Trophoblast cell (in vitro differentiated cells and primary cell): ENCODE measurements around the gene AFG3L2.

Source experiments
- DNase-seq, 2 donors: peaks; one replicate each; pipeline ENCODE4 v3.0.0-alpha.2; 2016
- H2AFZ ChIP-seq: 2 replicates; pipeline ENCODE4 v1.6.1; 2013; ENCODE audit warnings: low read length, moderate library complexity, mild to moderate bottlenecking; ENCODE audit not compliant: insufficient read depth, poor library complexity
- H2AK5ac ChIP-seq: 2 replicates; pipeline ENCODE4 v1.6.1; 2013; ENCODE audit warnings: mild to moderate bottlenecking, low read length
- H2BK120ac ChIP-seq: 2 replicates; pipeline ENCODE4 v1.6.1; 2013; ENCODE audit warnings: low read length, mild to moderate bottlenecking, moderate library complexity; ENCODE audit not compliant: insufficient read depth, poor library complexity
- H2BK12ac ChIP-seq: 2 replicates; pipeline ENCODE4 v1.6.1; 2013; ENCODE audit warnings: mild to moderate bottlenecking, low read length, moderate library complexity
- H2BK5ac ChIP-seq: 2 replicates; pipeline ENCODE4 v1.6.1; 2013; ENCODE audit warnings: low read length, low read depth, moderate library complexity, mild to moderate bottlenecking; ENCODE audit not compliant: poor library complexity
- H3K14ac ChIP-seq: 2 replicates; pipeline ENCODE4 v1.6.1; 2013; ENCODE audit warnings: mild to moderate bottlenecking, low read length
- H3K18ac ChIP-seq: 2 replicates; pipeline ENCODE4 v1.6.1; 2013; ENCODE audit warnings: mild to moderate bottlenecking, low read length
- H3K23ac ChIP-seq: 2 replicates; pipeline ENCODE4 v1.6.1; 2013; ENCODE audit warnings: low read length
- H3K27ac ChIP-seq: 2 replicates; pipeline ENCODE4 v1.5.1; 2013; ENCODE audit warnings: low read depth, mild to moderate bottlenecking, inconsistent platforms, low read length, moderate library complexity
- H3K27me3 ChIP-seq: 2 replicates; pipeline ENCODE4 v1.6.1; 2013; ENCODE audit warnings: inconsistent platforms, mild to moderate bottlenecking, low read length, moderate library complexity; ENCODE audit not compliant: insufficient read depth
- H3K36me3 ChIP-seq, 2 experiments: 1 replicate in 1 of 2; 2 replicates in 1 of 2; pipeline ENCODE4 v1.6.1; 2013; ENCODE audit warnings: low read length in 2 of 2, mild to moderate bottlenecking in 2 of 2, moderate library complexity in 1 of 2; ENCODE audit not compliant: insufficient read depth in 2 of 2, control insufficient read depth in 1 of 2
- H3K4ac ChIP-seq: 2 replicates; pipeline ENCODE4 v1.6.1; 2013; ENCODE audit warnings: low read depth, mild to moderate bottlenecking, low read length, moderate library complexity
- H3K4me1 ChIP-seq, 2 experiments: 1 replicate in 1 of 2; 2 replicates in 1 of 2; pipeline ENCODE4 v1.6.1; 2013; ENCODE audit warnings: low read length in 2 of 2, mild to moderate bottlenecking in 2 of 2, moderate library complexity in 1 of 2; ENCODE audit not compliant: insufficient read depth in 2 of 2, control insufficient read depth in 1 of 2
- H3K4me2 ChIP-seq: 2 replicates; pipeline ENCODE4 v1.6.1; 2013; ENCODE audit warnings: inconsistent platforms, mild to moderate bottlenecking, low read length, moderate library complexity
- H3K4me3 ChIP-seq: 2 replicates; pipeline ENCODE4 v1.5.1; 2013; ENCODE audit warnings: mild to moderate bottlenecking, low read depth, low read length, inconsistent platforms
- H3K79me1 ChIP-seq: one replicate; pipeline ENCODE4 v1.6.1; 2013; ENCODE audit warnings: low read length
- H3K79me2 ChIP-seq: 2 replicates; pipeline ENCODE4 v1.6.1; 2013; ENCODE audit warnings: low read length, mild to moderate bottlenecking; ENCODE audit not compliant: control insufficient read depth, insufficient read depth, poor library complexity
- H3K9ac ChIP-seq: 2 replicates; pipeline ENCODE4 v1.6.1; 2013; ENCODE audit warnings: mild to moderate bottlenecking, low read length
- H3K9me3 ChIP-seq: 2 replicates; pipeline ENCODE4 v1.6.1; 2013; ENCODE audit warnings: low read depth, mild to moderate bottlenecking, control low read depth, inconsistent platforms, low read length; ENCODE audit not compliant: insufficient read depth
- H4K12ac ChIP-seq: 2 replicates; pipeline ENCODE4 v1.6.1; 2013; ENCODE audit warnings: low read depth, mild to moderate bottlenecking, low read length, moderate library complexity
- H4K8ac ChIP-seq: 2 replicates; pipeline ENCODE4 v1.6.1; 2013; ENCODE audit warnings: low read depth, mild to moderate bottlenecking, low read length, moderate library complexity
- H4K91ac ChIP-seq: one replicate; pipeline ENCODE4 v1.6.1; 2013; ENCODE audit warnings: low read depth, mild to moderate bottlenecking, low read length, moderate library complexity
- WGBS: extraction: QIAGEN DNeasy Blood & Tissue Kit; methylation state at CpG from one replicate; pipeline ENCODE4 v1.1.7; 2013; ENCODE audit warnings: missing lambda C conversion rate; ENCODE audit not compliant: insufficient read length, insufficient coverage; ENCODE audit errors: extremely low coverage; 5-methylcytosine and 5-hydroxymethylcytosine counted together

AFG3L2 gene

DNA sequence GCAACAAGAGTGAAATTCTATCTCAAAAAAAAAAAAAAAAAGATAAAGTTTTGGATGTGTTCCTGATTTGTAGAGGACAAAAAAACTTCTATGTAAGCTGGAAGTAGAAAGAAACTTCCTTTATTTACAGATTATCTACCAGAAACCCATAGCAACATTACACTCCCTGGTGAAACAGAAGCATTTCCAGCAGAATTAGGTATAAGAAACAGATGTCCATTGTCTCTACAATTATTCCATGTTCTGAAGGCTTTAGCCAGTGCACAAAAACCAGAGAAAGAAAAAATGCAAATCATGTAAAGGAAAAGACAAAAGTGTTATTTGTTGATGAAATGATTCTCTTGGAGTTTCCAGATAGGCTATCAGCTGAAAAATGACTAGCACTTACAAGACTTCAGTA is 64.1 kb downstream of the AFG3L2 start:
- H3K4me2 ChIP-seq: no peak overlapping the region
- no peak overlapping the region for H3K4ac ChIP-seq
- H3K27ac ChIP-seq: no peak overlapping the region
- peaks cover 14% of the 10 kb centered on the region for H3K79me1 ChIP-seq
- H2AK5ac ChIP-seq: no peak overlapping the region
- H3K23ac ChIP-seq: no peak overlapping the region
- peaks cover 13% of the 10 kb centered on the region for H3K79me2 ChIP-seq
- no peak overlapping the region for H3K14ac ChIP-seq
- H2BK5ac ChIP-seq: no peak overlapping the region
- no peak overlapping the region for H2BK12ac ChIP-seq
- DNase-seq: no peak
- no peak overlapping the region for H4K91ac ChIP-seq
- no peak overlapping the region for H3K18ac ChIP-seq
- H3K4me1 ChIP-seq: peaks cover 6 to 12% of the 10 kb centered on the region in 2 experiments
- peaks cover 36 to 42% of the 10 kb centered on the region in 2 experiments for H3K36me3 ChIP-seq
- no peak overlapping the region for H4K12ac ChIP-seq
- no peak overlapping the region for H3K4me3 ChIP-seq
- H3K27me3 ChIP-seq: no peaks in the 10 kb centered on the region
- no peak overlapping the region for H2AFZ ChIP-seq
- no peaks in the 10 kb centered on the region for H3K9me3 ChIP-seq
- H3K9ac ChIP-seq: no peak overlapping the region
- no peak overlapping the region for H4K8ac ChIP-seq
- no peak overlapping the region for H2BK120ac ChIP-seq

DNA sequence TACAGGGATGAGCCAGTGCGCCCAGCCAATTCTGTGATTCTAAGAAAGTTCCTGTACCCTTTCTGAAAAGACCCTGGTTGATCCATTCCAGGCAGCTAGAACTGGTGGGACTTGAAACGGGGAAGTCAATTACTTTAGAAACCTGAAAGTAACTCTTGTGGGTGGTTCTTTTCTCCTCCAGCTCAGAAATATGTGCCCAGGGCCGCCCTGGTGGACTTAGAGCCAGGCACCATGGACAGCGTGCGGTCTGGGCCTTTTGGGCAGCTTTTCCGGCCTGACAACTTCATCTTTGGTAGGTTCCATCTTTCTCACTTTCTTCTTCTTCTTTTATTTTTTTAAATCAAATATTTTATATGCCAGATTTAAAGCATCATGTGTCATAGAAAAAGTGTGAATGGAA is 66.3 kb downstream of the AFG3L2 start:
- H3K9me3 ChIP-seq: no peaks in the 10 kb centered on the region
- H3K27me3 ChIP-seq: no peaks in the 10 kb centered on the region
- peak overlapping the region; percentile 21 for H3K4ac ChIP-seq
- peak overlapping the region; percentile 0 for H3K4me2 ChIP-seq
- no peak overlapping the region for H2BK120ac ChIP-seq
- peak in 1 of 2 donors; percentile 34 for DNase-seq
- no peak overlapping the region for H4K91ac ChIP-seq
- no peak overlapping the region for H4K12ac ChIP-seq
- WGBS: no CpG with 5 or more reads among the region's 6 CpGs
- peaks cover 13% of the 10 kb centered on the region for H3K79me2 ChIP-seq
- H3K4me1 ChIP-seq: peaks cover 6 to 23% of the 10 kb centered on the region in 2 experiments
- H4K8ac ChIP-seq: no peak overlapping the region
- H3K23ac ChIP-seq: no peak overlapping the region
- H3K14ac ChIP-seq: no peak overlapping the region
- peak overlapping the region; percentile 21 for H3K18ac ChIP-seq
- no peak overlapping the region for H2BK12ac ChIP-seq
- no peak overlapping the region for H2AK5ac ChIP-seq
- peaks cover 18% of the 10 kb centered on the region for H3K79me1 ChIP-seq
- H3K4me3 ChIP-seq: no peak overlapping the region
- no peak overlapping the region for H2AFZ ChIP-seq
- H3K36me3 ChIP-seq: peaks cover 24 to 28% of the 10 kb centered on the region in 2 experiments
- H3K9ac ChIP-seq: no peak overlapping the region
- H2BK5ac ChIP-seq: no peak overlapping the region
- no peak overlapping the region for H3K27ac ChIP-seq

DNA sequence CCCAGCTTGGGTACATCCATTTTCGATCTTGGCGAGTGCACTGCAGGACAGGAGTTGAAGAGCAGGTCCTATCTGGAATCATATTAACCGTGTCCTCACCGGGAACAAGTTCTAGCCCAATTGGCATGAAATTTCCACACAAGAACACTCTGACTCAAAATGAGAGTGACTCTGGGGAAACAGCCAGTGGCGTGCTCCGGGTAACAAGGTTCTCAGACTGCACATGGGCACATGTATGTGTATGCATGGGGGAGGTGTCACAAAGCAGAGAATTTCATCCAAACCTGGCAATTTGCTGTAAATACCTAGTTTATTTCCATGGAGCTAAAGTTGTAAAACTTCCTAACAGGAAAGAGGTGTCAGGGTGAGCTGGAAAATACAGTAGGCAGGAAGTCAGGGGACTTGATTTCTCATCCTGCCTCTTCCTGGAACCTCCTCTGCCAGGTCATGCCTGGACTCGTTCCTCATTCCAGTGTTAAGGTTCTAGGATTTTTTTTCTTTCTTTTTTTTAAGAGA is 67.3 kb downstream of the AFG3L2 start:
- Histone ChIP-seq H3K4me3 (peak overlapping the region; percentile 35), H4K12ac (no peak overlapping the region), H3K14ac (peak overlapping the region; percentile 35), H3K79me2 (peaks cover 13% of the 10 kb centered on the region), H3K4me2 (peak overlapping the region; percentile 79), H3K9ac (peak overlapping the region; percentile 9), H3K36me3 (peaks cover 21 to 23% of the 10 kb centered on the region in 2 experiments), H2AK5ac (no peak overlapping the region), H3K4ac (peak overlapping the region; percentile 74), H3K27me3 (no peaks in the 10 kb centered on the region), H3K18ac (no peak overlapping the region), H2BK5ac (no peak overlapping the region), H4K91ac (no peak overlapping the region), H3K27ac (peak overlapping the region; percentile 6), H4K8ac (peak overlapping the region; percentile 28), H2BK120ac (no peak overlapping the region), H3K9me3 (no peaks in the 10 kb centered on the region), H3K79me1 (peaks cover 18% of the 10 kb centered on the region), H2AFZ (no peak overlapping the region), H3K4me1 (peaks cover 6 to 23% of the 10 kb centered on the region in 2 experiments), H3K23ac (no peak overlapping the region), H2BK12ac (no peak overlapping the region)
- DNase-seq: peak in 1 of 2 donors; percentile 35
- WGBS: no CpG with 5 or more reads among the region's 7 CpGs

DNA sequence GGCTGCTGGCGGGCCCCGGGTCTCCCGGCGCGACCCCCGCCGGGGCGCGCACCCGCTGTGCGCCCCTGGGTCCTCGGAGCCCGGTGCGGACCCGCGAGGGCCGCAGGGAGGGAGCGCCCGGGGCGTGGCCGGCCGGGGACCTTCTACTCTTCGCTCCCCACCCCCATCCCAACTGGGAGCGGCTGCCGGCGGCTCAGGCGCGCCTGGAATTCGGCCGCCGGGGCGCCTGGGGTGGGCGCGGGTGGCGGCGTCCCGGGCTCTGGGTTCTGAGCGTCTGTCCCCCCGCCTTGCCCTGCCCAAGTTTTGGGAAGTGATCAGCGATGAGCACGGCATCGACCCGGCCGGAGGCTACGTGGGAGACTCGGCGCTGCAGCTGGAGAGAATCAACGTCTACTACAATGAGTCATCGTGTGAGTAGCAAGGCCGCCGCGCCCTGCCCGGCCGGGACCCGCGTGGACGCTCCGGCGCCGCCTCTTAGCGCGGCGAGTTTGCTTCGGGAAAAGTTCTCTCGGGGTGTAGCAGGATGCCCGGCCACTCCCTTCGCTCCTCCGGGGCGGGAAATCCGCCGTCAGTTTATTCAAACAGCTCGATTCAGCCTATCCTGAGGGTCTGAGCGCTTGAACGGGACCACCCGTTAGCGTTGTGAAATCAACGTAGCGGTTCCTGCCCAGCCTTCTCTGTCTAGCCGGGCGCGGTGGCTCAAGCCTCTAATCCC is 68.5 kb downstream of the AFG3L2 start:
- peak overlapping the region; percentile 97 for H2BK120ac ChIP-seq
- peak overlapping the region; percentile 68 for H2AK5ac ChIP-seq
- peaks cover 18% of the 10 kb centered on the region for H3K79me1 ChIP-seq
- peaks cover 6 to 23% of the 10 kb centered on the region in 2 experiments for H3K4me1 ChIP-seq
- H2BK5ac ChIP-seq: peak overlapping the region; percentile 96
- peak overlapping the region; percentile 100 for H3K18ac ChIP-seq
- peak overlapping the region; percentile 93 for H3K4me3 ChIP-seq
- peak overlapping the region; percentile 92 for H4K91ac ChIP-seq
- H4K8ac ChIP-seq: peak overlapping the region; percentile 94
- no peak overlapping the region for H3K23ac ChIP-seq
- peak overlapping the region; percentile 96 for H4K12ac ChIP-seq
- peak overlapping the region; percentile 88 for H3K27ac ChIP-seq
- peak overlapping the region; percentile 53 for H2BK12ac ChIP-seq
- peak; percentile 89 to 91 for DNase-seq
- peak overlapping the region; percentile 74 for H3K4ac ChIP-seq
- peak overlapping the region; percentile 96 for H2AFZ ChIP-seq
- H3K14ac ChIP-seq: peak overlapping the region; percentile 99
- H3K27me3 ChIP-seq: no peaks in the 10 kb centered on the region
- H3K36me3 ChIP-seq: peaks cover 14 to 15% of the 10 kb centered on the region in 2 experiments
- peak overlapping the region; percentile 79 for H3K4me2 ChIP-seq
- peaks cover 13% of the 10 kb centered on the region for H3K79me2 ChIP-seq
- no CpG with 5 or more reads among the region's 81 CpGs for WGBS
- H3K9me3 ChIP-seq: no peaks in the 10 kb centered on the region
- peak overlapping the region; percentile 91 for H3K9ac ChIP-seq
